ENCODE measurements around the gene GPC6.

The GPC6 gene

DNA sequence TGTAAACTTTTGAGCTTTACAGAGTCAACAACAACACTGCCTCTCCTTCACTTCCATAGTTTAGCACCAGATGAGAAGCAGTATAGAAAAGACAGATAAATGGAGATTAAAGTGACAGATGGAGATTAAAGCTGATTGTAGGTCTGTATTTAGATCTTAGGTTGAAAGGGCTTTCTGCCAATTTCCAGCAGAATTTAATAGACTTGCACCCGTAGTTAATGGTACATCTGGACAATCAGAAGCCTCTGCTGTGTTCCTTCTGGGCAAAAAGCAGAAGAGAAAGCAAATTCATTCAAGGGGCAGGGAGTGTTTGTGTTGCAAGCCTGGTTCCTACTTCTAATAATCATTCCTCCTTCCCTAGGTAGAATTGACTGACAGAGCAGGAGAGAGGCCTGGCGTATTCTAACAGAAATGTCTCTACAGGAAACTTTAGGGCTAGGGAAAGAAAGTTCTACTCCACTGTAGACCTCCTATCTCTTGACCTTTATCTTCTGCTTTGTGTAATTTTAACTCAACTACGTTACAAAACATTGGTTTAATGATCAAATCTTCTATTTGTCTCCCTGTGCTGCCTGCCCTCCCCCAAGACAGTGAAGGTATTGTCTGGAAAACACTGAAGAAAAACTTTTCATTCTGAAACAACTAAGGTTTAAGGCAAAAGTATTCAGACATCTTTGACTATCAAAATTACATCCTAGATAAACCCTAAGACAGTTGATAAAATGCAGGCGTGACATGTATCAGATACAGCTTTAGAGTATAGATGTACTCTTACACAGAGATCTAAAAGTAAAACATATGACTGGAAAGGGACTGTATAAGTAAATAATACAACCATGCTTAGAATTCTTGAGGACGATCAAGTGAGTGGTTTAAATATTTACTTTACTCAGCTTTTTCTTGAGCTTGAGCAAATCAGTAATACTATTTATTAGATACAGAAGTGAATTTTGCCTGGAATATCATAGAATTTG, 44.4 kb downstream of the GPC6 start:
- TF ChIP-seq GATA3 (IDR thresholded peaks at IDR 0.05; ENCODE audit: low read depth, low read length) (peak; percentile 97), GATA2 (IDR thresholded peaks at IDR 0.05; ENCODE audit: low read depth, low read length) (peak; percentile 90)

DNA sequence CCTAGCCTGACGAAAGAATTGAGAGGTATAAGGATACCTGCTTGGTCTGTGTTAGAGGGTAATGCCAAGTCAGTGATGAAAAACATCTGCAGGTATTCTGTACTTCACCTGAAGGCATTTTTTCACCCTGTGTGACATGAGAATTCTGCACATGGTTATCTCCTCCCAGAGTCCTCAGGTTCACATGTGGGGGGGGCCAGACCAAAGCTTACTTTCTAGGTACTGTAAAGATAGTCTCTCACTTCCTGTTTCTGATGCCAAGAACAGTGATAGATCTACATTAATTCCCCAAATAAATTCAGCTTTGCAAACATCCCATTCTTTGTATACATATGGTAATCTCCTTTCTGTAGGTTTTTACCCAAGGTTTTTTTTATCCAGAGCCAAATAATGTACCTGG, 53.4 kb downstream of the GPC6 start:
- no peak for TF ChIP-seq GATA2 (IDR thresholded peaks at IDR 0.05; ENCODE audit: low read depth, low read length)
- TF ChIP-seq GATA3 (IDR thresholded peaks at IDR 0.05; ENCODE audit: low read depth, low read length): no peak

DNA sequence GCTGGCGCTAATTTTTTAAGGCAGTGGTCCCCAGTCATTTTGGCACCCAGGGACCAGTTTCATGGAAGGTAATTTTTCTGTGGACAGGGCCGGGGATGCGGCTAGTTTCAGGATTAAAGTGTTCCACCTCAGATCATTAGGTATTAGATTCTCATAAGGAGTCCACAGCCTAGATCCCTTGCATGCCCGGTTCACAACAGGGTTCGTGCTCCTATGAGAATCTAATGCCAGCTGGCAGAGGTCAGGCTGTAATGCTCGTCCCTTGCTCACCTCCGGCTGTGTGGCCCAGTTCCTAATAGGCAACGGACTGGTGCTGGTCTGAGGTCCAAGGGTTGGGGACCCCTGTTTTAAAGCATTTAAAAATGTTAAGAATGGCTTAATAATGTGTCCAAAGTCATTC, 54.1 kb downstream of the GPC6 start:
- TF ChIP-seq GATA2 (IDR thresholded peaks at IDR 0.05; ENCODE audit: low read depth, low read length): no peak
- TF ChIP-seq GATA3 (IDR thresholded peaks at IDR 0.05; ENCODE audit: low read depth, low read length): no peak

DNA sequence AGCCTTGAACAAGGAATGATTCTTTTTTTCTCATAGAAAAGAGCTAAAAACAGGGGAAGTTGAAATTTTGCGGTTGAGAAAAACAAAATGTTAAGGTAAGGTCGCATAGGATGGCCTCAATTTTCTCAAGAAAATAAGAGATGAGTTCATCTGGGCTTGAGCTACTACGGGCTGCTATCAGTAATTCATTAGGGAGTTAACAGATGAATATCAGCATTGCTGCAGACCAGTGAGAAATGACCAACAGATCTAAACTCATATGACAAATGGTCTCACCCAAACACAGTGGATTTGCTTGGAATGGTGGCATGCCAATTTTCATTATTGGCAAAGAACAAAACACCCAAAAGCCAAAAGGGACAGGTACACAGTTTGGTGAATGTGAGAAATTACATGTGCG, 56.6 kb downstream of the GPC6 start:
- peak; percentile 70 for TF ChIP-seq GATA3 (IDR thresholded peaks at IDR 0.05; ENCODE audit: low read depth, low read length)
- TF ChIP-seq GATA2 (IDR thresholded peaks at IDR 0.05; ENCODE audit: low read depth, low read length): peak; percentile 74

DNA sequence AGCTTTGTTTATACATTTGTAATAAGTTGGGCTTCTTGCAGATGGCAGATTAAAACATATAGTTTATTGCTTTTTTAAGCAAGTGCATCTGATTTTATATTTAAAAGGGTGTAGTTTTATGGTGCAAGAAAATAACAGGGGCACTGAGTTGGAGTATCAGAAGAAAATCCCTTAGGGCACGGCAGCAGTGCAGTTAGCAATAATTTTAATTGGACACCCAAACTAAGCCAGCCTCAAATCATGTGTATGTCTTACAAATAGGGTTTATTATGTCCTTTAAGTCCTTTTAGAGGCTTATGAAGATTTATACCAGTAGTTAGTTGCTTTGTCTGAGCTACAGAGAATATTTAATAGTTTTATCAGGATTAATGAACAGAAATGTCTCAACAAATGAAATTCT, 57.5 kb downstream of the GPC6 start:
- TF ChIP-seq GATA3 (IDR thresholded peaks at IDR 0.05; ENCODE audit: low read depth, low read length) (no peak), GATA2 (IDR thresholded peaks at IDR 0.05; ENCODE audit: low read depth, low read length) (no peak)

DNA sequence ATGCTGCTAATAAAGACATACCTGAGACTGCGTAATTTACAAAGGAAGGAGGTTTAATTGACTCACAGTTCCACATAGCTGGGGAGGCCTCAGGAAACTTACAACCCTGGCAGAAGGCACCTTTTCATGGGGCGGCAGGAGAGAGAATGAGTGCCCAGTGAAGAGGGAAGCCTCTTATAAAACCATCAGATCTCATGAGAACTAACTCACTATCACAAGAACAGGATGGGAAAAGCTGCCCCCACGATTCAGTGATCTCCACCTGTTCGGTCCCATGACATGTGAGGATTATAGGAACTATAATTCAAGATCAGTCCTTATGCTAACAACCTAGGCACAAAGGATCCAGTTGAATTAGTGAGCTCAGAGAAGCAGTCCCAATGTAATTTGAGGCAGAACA, 59.4 kb downstream of the GPC6 start:
- no peak for TF ChIP-seq GATA2 (IDR thresholded peaks at IDR 0.05; ENCODE audit: low read depth, low read length)
- no peak for TF ChIP-seq GATA3 (IDR thresholded peaks at IDR 0.05; ENCODE audit: low read depth, low read length)

DNA sequence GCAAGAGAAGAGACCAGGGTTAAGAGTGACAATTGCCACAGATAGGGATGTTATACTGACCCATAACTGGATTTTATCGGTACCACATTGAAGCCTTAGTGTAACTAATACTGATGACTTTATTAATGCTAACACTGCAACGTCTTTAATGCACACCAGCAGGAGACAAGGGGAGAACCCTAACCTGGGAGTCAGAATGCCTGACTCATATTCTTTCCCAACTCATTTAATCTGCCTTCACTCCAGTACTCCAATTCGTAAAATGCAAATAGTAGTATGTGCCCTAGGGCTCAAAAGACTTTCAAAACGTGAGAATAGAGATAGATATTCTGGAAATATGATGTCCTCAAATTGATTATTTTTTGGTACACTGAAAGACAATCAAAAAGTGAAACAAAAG, 62.4 kb downstream of the GPC6 start:
- TF ChIP-seq GATA3 (IDR thresholded peaks at IDR 0.05; ENCODE audit: low read depth, low read length) (no peak), GATA2 (IDR thresholded peaks at IDR 0.05; ENCODE audit: low read depth, low read length) (no peak)

DNA sequence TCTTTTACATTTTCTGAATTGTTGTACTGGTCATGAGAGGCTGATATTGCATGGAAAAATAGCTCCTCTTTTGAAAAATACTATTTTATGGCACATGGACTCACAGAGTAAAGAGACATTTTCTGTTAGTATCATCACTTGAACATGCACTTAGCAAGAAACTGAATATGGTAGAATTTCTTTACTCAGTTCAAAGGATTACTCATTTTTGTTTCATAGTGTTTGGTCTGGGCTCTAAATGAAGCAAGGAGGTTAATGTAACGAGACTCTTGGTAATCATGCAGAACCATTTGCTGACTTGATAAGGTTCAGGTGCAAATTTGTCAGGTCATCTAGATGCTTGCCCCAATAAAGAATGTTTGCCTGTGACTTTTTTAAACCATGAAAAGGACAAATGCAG, 63.2 kb downstream of the GPC6 start:
- no peak for TF ChIP-seq GATA2 (IDR thresholded peaks at IDR 0.05; ENCODE audit: low read depth, low read length)
- no peak for TF ChIP-seq GATA3 (IDR thresholded peaks at IDR 0.05; ENCODE audit: low read depth, low read length)

DNA sequence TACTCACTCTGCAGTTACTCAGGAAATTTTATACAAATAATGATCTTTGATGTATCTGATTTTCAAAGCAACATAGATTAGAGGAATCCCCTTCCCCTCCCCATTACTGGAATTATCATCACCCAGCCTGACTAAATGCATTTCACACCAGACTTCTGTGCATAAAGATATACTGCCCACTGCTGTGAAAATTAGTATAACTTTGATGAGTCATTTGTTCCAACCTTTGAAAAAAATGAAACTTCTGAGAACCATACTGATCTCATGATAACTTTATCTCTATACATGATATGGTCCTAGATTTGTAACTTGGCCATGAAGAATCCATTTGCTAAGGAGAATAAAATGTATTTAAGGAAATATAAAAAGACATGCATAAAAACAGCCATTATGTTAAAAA, 63.9 kb downstream of the GPC6 start:
- TF ChIP-seq GATA2 (IDR thresholded peaks at IDR 0.05; ENCODE audit: low read depth, low read length): no peak
- TF ChIP-seq GATA3 (IDR thresholded peaks at IDR 0.05; ENCODE audit: low read depth, low read length): no peak

DNA sequence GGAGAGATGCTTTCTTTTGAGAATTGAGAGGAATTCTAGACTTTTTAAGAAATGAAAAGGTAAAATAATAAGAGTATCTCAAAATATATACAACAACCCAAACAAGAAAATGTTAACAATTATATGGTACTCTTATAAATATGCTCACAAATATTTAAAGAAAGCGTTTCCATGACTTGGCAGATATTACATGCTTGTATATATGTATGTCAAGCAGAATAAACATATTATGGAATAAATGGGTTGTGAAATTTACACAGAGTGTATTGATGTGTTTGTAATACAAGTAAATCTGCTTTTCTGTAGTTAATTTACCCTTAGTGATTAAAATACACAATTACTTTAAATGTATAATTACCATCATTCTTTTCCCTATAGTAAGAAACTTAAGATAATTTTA, 65.8 kb downstream of the GPC6 start:
- no peak for TF ChIP-seq GATA2 (IDR thresholded peaks at IDR 0.05; ENCODE audit: low read depth, low read length)
- TF ChIP-seq GATA3 (IDR thresholded peaks at IDR 0.05; ENCODE audit: low read depth, low read length): no peak

DNA sequence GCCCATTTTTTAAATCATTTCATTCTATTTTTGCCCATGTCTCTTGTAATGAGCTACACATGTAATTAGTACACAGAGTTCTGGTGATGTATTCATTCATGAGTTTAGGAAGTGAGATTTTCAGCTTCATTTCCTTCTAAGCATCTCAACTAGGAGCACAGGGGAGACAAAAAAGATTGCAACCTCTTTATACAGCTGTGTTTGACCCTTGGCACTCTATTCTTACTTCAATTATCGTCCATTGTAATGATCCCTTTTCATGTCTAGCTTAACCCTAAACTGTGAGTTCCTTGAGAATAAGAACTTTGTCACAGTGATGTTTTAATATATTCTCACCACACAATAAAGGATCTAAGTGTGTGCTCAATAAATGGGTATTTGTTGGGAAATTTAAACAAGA, 67.1 kb downstream of the GPC6 start:
- no peak for TF ChIP-seq GATA2 (IDR thresholded peaks at IDR 0.05; ENCODE audit: low read depth, low read length)
- TF ChIP-seq GATA3 (IDR thresholded peaks at IDR 0.05; ENCODE audit: low read depth, low read length): no peak

DNA sequence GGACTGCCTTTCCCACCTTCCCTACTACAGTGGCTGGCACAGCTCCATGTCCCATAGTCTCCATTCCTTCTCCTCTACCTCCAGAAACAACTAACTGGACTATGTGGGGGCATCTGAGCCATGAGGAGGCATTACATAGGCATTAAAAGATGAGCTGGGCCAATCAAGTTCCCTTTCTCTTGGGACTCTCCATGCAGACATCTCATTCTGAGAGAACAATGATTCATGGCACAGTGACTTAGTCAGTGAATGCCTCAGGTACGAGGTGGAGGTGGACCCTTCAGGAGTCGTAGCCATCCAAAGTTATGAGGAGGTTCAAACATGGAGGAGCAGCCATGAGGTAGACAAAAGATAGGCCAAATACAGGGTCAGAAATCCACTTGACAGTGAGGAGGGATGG, 70.0 kb downstream of the GPC6 start:
- TF ChIP-seq GATA2 (IDR thresholded peaks at IDR 0.05; ENCODE audit: low read depth, low read length): no peak

DNA sequence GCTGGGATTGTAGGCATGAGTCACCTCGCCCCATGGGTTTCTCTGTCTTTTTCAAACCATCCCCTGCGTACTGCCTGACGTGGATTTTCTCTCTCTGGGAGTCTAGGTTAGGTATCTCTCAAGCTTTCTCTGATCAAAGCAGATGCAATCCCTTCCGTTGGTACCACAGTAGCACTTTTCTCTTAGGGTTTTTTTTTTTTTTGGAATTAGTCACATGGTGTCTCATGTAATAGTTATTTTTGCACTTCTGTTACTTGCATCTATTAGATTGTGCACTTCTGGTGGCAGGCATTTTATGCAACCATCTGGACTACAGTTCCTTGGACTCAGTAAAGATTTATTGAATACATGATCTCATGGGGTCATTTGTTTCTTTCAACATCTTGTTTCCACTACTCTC, 72.1 kb downstream of the GPC6 start:
- TF ChIP-seq GATA2 (IDR thresholded peaks at IDR 0.05; ENCODE audit: low read depth, low read length): no peak
- TF ChIP-seq GATA3 (IDR thresholded peaks at IDR 0.05; ENCODE audit: low read depth, low read length): no peak

DNA sequence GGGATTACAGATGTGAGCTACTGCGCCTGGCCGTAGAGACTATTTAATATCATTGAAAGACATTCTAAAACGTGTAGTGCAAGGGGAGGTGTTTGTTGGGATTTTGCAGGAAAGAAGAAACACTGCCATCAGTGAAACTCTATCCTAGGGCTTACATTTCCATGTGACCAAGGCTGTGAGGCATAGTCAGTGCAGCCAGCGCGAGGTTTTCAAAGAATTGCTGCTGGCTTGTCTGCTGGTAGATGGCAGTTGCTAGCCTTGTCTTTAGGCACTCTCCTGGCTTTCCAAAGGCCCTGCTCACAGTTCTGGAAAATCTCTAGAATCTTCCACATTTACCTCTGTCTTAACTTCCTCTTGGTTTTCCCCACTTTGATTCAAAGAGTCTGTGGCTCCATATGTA, 77.5 kb downstream of the GPC6 start:
- TF ChIP-seq GATA2 (IDR thresholded peaks at IDR 0.05; ENCODE audit: low read depth, low read length): no peak

DNA sequence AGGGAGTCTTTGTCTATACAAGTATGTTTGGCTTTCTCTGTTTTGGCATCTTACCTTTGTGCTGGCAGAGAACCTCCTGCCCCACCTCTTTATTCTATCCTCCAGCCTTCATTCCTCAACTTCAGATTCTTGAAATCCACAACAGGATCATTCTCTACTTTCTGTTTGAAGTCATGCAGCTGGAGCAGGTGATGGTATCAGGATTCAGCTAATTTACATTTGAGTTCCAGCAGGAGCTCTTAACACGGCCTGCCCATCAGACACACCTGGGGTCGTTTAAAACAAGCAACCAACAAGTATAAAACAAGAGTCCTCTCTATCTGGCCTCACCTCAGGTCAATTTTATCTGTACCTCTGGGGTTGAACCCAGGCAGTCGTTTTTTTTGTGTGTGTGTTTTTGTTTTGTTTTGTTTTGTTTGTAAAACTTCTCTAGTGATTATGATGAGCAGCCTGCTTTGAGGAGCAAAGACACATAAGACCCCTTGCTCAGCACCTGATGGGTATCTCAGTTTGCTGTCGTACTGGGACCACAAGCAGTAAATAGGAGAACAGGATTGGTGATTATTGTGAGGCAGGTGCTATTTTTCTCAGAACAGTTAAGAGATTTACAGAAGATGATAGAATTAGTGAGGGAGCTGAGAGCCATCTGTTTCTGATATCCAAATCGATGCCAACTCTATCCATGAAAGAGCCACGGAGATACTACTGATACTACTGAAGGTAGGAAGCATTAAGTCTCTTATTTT, 78.4 kb downstream of the GPC6 start:
- TF ChIP-seq GATA3 (IDR thresholded peaks at IDR 0.05; ENCODE audit: low read depth, low read length) (no peak), GATA2 (IDR thresholded peaks at IDR 0.05; ENCODE audit: low read depth, low read length) (peak; percentile 67)

All from SH-SY5Y (cell line).